Liver (tissue), 9 donors: ENCODE measurements around the gene RD3L. TPM values are rescaled to one million over a fixed set of nuclear protein-coding genes. Genes with fewer than 3 reads are reported as not detected.

Source experiments
- DNase-seq: peaks from one replicate; pipeline ENCODE4 v3.0.0-alpha.2; 2017; ENCODE audit warnings: low spot score
- H3K27ac ChIP-seq, 2 donors: one replicate each; pipeline ENCODE4 v1.7.0; 2013; ENCODE audit warnings: inconsistent platforms in 2 of 2, low read length in 2 of 2, control low read depth in 1 of 2, low read depth in 1 of 2, mild to moderate bottlenecking in 1 of 2
- H3K27me3 ChIP-seq, 4 donors: one replicate each; pipeline versions ENCODE4 v1.6.1 to v1.7.0; 2013; ENCODE audit warnings: low read length in 3 of 4, inconsistent platforms in 1 of 4, mild to moderate bottlenecking in 1 of 4, moderate library complexity in 1 of 4; ENCODE audit not compliant: control insufficient read depth in 4 of 4, insufficient read depth in 4 of 4
- H3K36me3 ChIP-seq, 4 donors: one replicate each; pipeline versions ENCODE4 v1.6.1 to v1.7.0; 2013; ENCODE audit warnings: low read length in 3 of 4, mild to moderate bottlenecking in 3 of 4, low read depth in 1 of 4, moderate library complexity in 1 of 4; ENCODE audit not compliant: control insufficient read depth in 4 of 4, insufficient read depth in 3 of 4
- H3K4me1 ChIP-seq, 4 donors: one replicate each; pipeline versions ENCODE4 v1.6.1 to v1.7.0; 2013; ENCODE audit warnings: low read length in 3 of 4, mild to moderate bottlenecking in 3 of 4, moderate library complexity in 1 of 4; ENCODE audit not compliant: control insufficient read depth in 4 of 4, insufficient read depth in 4 of 4
- H3K4me3 ChIP-seq, 3 donors: one replicate each; pipeline versions ENCODE4 v1.6.1 to v1.7.0; 2013; ENCODE audit warnings: low read length in 3 of 3, control low read depth in 1 of 3, low read depth in 1 of 3, mild to moderate bottlenecking in 1 of 3
- H3K9ac ChIP-seq, 2 donors: one replicate each; pipeline ENCODE4 v1.7.0; 2013; ENCODE audit warnings: low read length in 2 of 2, mild to moderate bottlenecking in 2 of 2, moderate library complexity in 2 of 2, control low read depth in 1 of 2, low read depth in 1 of 2
- H3K9me3 ChIP-seq, 4 donors: one replicate each; pipeline versions ENCODE4 v1.6.1 to v1.7.0; 2013; ENCODE audit warnings: low read length in 3 of 4; ENCODE audit not compliant: control insufficient read depth in 4 of 4
- ATF3 ChIP-seq: IDR thresholded peaks from 2 replicates; pipeline ENCODE4 v1.6.1; 2016; ENCODE audit warnings: antibody characterized with exemption
- CTCF ChIP-seq: fragments of 150-350 bp; IDR thresholded peaks from 2 replicates; pipeline ENCODE4 v1.5.1; 2017; ENCODE audit warnings: improper control_type of control experiment, low read depth, low read length; ENCODE audit not compliant: missing input control
- EGR1 ChIP-seq, 2 donors: IDR thresholded peaks; 2 replicates each; pipeline ENCODE4 v1.6.1; 2016 to 2018; ENCODE audit warnings: antibody characterized with exemption in 2 of 2, low read depth in 2 of 2
- FOXA2 ChIP-seq: IDR thresholded peaks from 2 replicates; pipeline ENCODE4 v1.6.1; 2016; ENCODE audit warnings: antibody characterized with exemption
- HNF4A ChIP-seq, 2 donors: conservative IDR thresholded peaks; 2 replicates each; pipeline ENCODE4 v1.6.1; 2016; ENCODE audit warnings: antibody characterized with exemption in 2 of 2, mild to moderate bottlenecking in 2 of 2
- HNF4G ChIP-seq: IDR thresholded peaks from 2 replicates; pipeline ENCODE4 v1.6.1; 2016; ENCODE audit warnings: antibody characterized with exemption
- JUND ChIP-seq, 2 donors: IDR thresholded peaks; 2 replicates each; pipeline ENCODE4 v1.6.1; 2016; ENCODE audit warnings: antibody characterized with exemption in 2 of 2
- MAX ChIP-seq: IDR thresholded peaks from 2 replicates; pipeline ENCODE4 v1.6.1; 2016; ENCODE audit warnings: antibody characterized with exemption
- NR2F2 ChIP-seq: IDR thresholded peaks from 2 replicates; pipeline ENCODE4 v1.6.1; 2016; ENCODE audit warnings: antibody characterized with exemption
- RAD21 ChIP-seq, 2 donors: IDR thresholded peaks; 2 replicates each; pipeline ENCODE4 v1.6.1; 2016; ENCODE audit warnings: antibody characterized with exemption in 2 of 2, mild to moderate bottlenecking in 2 of 2
- REST ChIP-seq: IDR thresholded peaks from 2 replicates; pipeline ENCODE4 v1.6.1; 2016; ENCODE audit warnings: antibody characterized with exemption, mild to moderate bottlenecking
- RXRA ChIP-seq, 2 donors: IDR thresholded peaks; 2 replicates each; pipeline ENCODE4 v1.6.1; 2017 to 2018; ENCODE audit warnings: antibody characterized with exemption in 2 of 2, mild to moderate bottlenecking in 1 of 2
- SP1 ChIP-seq: IDR thresholded peaks from 2 replicates; pipeline ENCODE4 v1.6.1; 2018; ENCODE audit warnings: antibody characterized with exemption, mild to moderate bottlenecking
- TAF1 ChIP-seq: conservative IDR thresholded peaks from 2 replicates; pipeline ENCODE4 v1.6.1; 2016; ENCODE audit warnings: antibody characterized with exemption, mild to moderate bottlenecking
- YY1 ChIP-seq: IDR thresholded peaks from 2 replicates; pipeline ENCODE4 v1.6.1; 2016; ENCODE audit warnings: antibody characterized with exemption, mild to moderate bottlenecking
- ZBTB33 ChIP-seq: IDR thresholded peaks from 2 replicates; pipeline ENCODE4 v1.6.1; 2016; ENCODE audit warnings: antibody characterized with exemption
- WGBS: extraction: QIAGEN DNeasy Blood & Tissue Kit; methylation state at CpG from one replicate; pipeline ENCODE4 v1.1.7; 2013; 5-methylcytosine and 5-hydroxymethylcytosine counted together
- polyA plus RNA-seq, 2 donors: library from polyadenylated mRNA; stranded (reverse) in 1 of 2; unstranded in 1 of 2; fragments of 200-250 nt in 1 of 2; fragments of >200 nt in 1 of 2; fragmentation: Nextera tagmentation in 1 of 2; extraction: Ambion mirVana in 1 of 2; gene quantifications; one replicate each; pipeline versions ENCODE4 v1.2.1 to v1.2.3, GENCODE V29; 2013 to 2015
- total RNA-seq, 2 donors: library from RNA; depleted of rRNA; stranded (reverse); fragments of >200 nt; gene quantifications; one replicate each; pipeline ENCODE4 v1.2.3, GENCODE V29; 2014
- donor health status: healthy.
- donor health status: healthy.
- donor health status: healthy.
- donor health status: healthy.
- donor health status: healthy.

RD3L gene
- total and polyA plus RNA-seq, 4 donors, result 0.09 to 0.64 (median 0.19) TPM

- no peak for DNase-seq
- no peaks in the 10 kb centered on the region for H3K4me1 ChIP-seq
- WGBS, result 89% methylated on average over 1 of the region's 1 CpG
- no peak overlapping the region for H3K9ac ChIP-seq
- H3K27ac ChIP-seq, result no peak overlapping the region
- H3K36me3 ChIP-seq, result no peaks in the 10 kb centered on the region
- TF ChIP-seq JUND (IDR thresholded peaks at IDR 0.05) (no peak), ATF3 (no peak), TAF1 (no peak), HNF4G (no peak)
- no peaks in the 10 kb centered on the region for H3K27me3 ChIP-seq
- no peak overlapping the region for H3K4me3 ChIP-seq
- peaks cover 0 to 2% (median 1%) of the 10 kb centered on the region in 4 donors for H3K9me3 ChIP-seq
Measured at GRCh38 chr14:103989034-103989433, 46.7 kb upstream of the RD3L start.

- Histone ChIP-seq H3K27ac (no peak overlapping the region), H3K9ac (no peak overlapping the region), H3K9me3 (peaks cover 0 to 2% (median 0%) of the 10 kb centered on the region in 4 donors), H3K4me1 (no peaks in the 10 kb centered on the region), H3K4me3 (no peak overlapping the region), H3K36me3 (no peaks in the 10 kb centered on the region), H3K27me3 (no peaks in the 10 kb centered on the region)
- WGBS, result 88% methylated on average over 5 of the region's 5 CpGs
- TF ChIP-seq MAX (no peak), REST (no peak), JUND (IDR thresholded peaks at IDR 0.05) (no peak), HNF4G (no peak), EGR1 (IDR thresholded peaks at IDR 0.05; ENCODE audit: low read depth in 2 of 2) (no peak), ATF3 (no peak), ZBTB33 (no peak), HNF4A (conservative IDR thresholded peaks at IDR 0.05) (no peak), RXRA (IDR thresholded peaks at IDR 0.05) (no peak), TAF1 (no peak), CTCF (no peak), FOXA2 (no peak), RAD21 (IDR thresholded peaks at IDR 0.05) (no peak), SP1 (no peak), YY1 (no peak), NR2F2 (no peak)
- DNase-seq, result no peak
Measured at GRCh38 chr14:103984196-103984595, 41.9 kb upstream of the RD3L start.
